GM23338 (cell line): ENCODE data around the gene MEOX1. TPM values are rescaled to one million over a fixed set of nuclear protein-coding genes. Genes with fewer than 3 reads are reported as not detected.

ENCODE experiments used
- ATAC-seq: fragments of 200-7000 bp; cut with Tn5 transposase; 3 replicates; pipeline ENCODE4 v1.9.1; 2020
- DNase-seq: peaks from one replicate; pipeline ENCODE4 v3.0.0-alpha.2; 2015; ENCODE audit warnings: low spot score
- H2AFZ ChIP-seq: fragments of 200-600 bp; sonication (generic); 2 replicates; pipeline ENCODE4 v1.8.0; 2016; ENCODE audit warnings: antibody characterized with exemption, mild to moderate bottlenecking, moderate library complexity
- H3F3A ChIP-seq: fragments of 200-600 bp; sonication (generic); replicated peaks from 2 replicates; pipeline ENCODE4 v1.8.0; 2017; ENCODE audit warnings: antibody characterized with exemption, mixed run types, low read depth
- H3K27ac ChIP-seq: fragments of 200-600 bp; sonication (generic); 2 replicates; pipeline ENCODE4 v1.6.1; 2016; ENCODE audit warnings: low read depth
- H3K27me3 ChIP-seq: fragments of 200-600 bp; sonication (generic); 2 replicates; pipeline ENCODE4 v1.8.0; 2016; ENCODE audit warnings: mild to moderate bottlenecking, mixed run types, moderate library complexity; ENCODE audit not compliant: insufficient read depth
- H3K36me3 ChIP-seq: fragments of 200-600 bp; sonication (generic); 2 replicates; pipeline ENCODE4 v1.8.0; 2016; ENCODE audit warnings: mild to moderate bottlenecking; ENCODE audit not compliant: insufficient read depth
- H3K4me1 ChIP-seq: fragments of 200-600 bp; sonication (generic); 2 replicates; pipeline ENCODE4 v1.8.0; 2016; ENCODE audit warnings: mild to moderate bottlenecking, moderate library complexity; ENCODE audit not compliant: insufficient read depth
- H3K4me2 ChIP-seq: fragments of 200-600 bp; sonication (generic); 2 replicates; pipeline ENCODE4 v1.7.1; 2017; ENCODE audit warnings: mixed run types
- H3K4me3 ChIP-seq: fragments of 200-600 bp; sonication (generic); 2 replicates; pipeline ENCODE4 v1.6.1; 2016; ENCODE audit warnings: mixed run types
- H3K79me2 ChIP-seq: fragments of 200-600 bp; sonication (generic); replicated peaks from 2 replicates; pipeline ENCODE4 v1.8.0; 2017; ENCODE audit warnings: mild to moderate bottlenecking; ENCODE audit not compliant: insufficient read depth
- H3K9me2 ChIP-seq: fragments of 200-600 bp; sonication (generic); 2 replicates; pipeline ENCODE4 v1.8.0; 2017; ENCODE audit not compliant: insufficient read depth
- H4K20me1 ChIP-seq: fragments of 200-600 bp; sonication (generic); replicated peaks from 2 replicates; pipeline ENCODE4 v1.8.0; 2017; ENCODE audit warnings: mild to moderate bottlenecking; ENCODE audit not compliant: insufficient read depth
- H3K27ac Mint-ChIP-seq: 2 replicates; pipeline ENCODE4 v1.8.0; 2020; ENCODE audit warnings: inconsistent platforms, mild to moderate bottlenecking, moderate library complexity, mixed read lengths
- H3K27me3 Mint-ChIP-seq: 3 replicates; pipeline ENCODE4 v1.8.0; 2022; ENCODE audit warnings: low read depth, mild to moderate bottlenecking, moderate library complexity, mixed read lengths, inconsistent platforms; ENCODE audit not compliant: insufficient read depth, poor library complexity
- H3K36me3 Mint-ChIP-seq: 3 replicates; pipeline ENCODE4 v1.8.0; 2021; ENCODE audit warnings: low read depth, mild to moderate bottlenecking, inconsistent platforms, moderate library complexity, mixed read lengths
- H3K4me1 Mint-ChIP-seq: 3 replicates; pipeline ENCODE4 v1.8.0; 2020; ENCODE audit warnings: mild to moderate bottlenecking, inconsistent platforms, mixed read lengths
- H3K4me3 Mint-ChIP-seq: 3 replicates; pipeline ENCODE4 v1.8.0; 2021; ENCODE audit warnings: moderate library complexity, mild to moderate bottlenecking, inconsistent platforms, mixed read lengths
- H3K9me3 Mint-ChIP-seq: 3 replicates; pipeline ENCODE4 v1.8.0; 2020; ENCODE audit warnings: moderate library complexity, mild to moderate bottlenecking, inconsistent platforms, mixed read lengths
- CREB1 ChIP-seq: fragments of 250-450 bp; sonication (Bioruptor Pico); IDR thresholded peaks from 2 replicates; pipeline ENCODE4 v1.5.0; 2020; ENCODE audit warnings: low read depth, mild to moderate bottlenecking, moderate library complexity
- CTCF ChIP-seq, 2 experiments: fragments of 200-600 bp in 1 of 2; sonication (generic) in 1 of 2; conservative IDR thresholded peaks; 2 replicates each; pipeline versions ENCODE4 v1.5.1 to v1.6.1; 2016 to 2017; ENCODE audit warnings: antibody characterized with exemption in 2 of 2, low read depth in 2 of 2, mild to moderate bottlenecking in 2 of 2, moderate library complexity in 1 of 2
- EZH2 ChIP-seq: fragments of 200-600 bp; sonication (generic); IDR thresholded peaks from one replicate; pipeline ENCODE4 v1.8.0; 2017; ENCODE audit warnings: antibody characterized with exemption, mild to moderate bottlenecking, low read depth; ENCODE audit not compliant: unreplicated experiment
- EZH2phosphoT487 ChIP-seq: fragments of 200-600 bp; sonication (generic); IDR thresholded peaks from one replicate; pipeline ENCODE4 v1.8.1; 2018; ENCODE audit warnings: antibody characterized with exemption; ENCODE audit not compliant: unreplicated experiment
- NANOG ChIP-seq: IDR thresholded peaks from 2 replicates; pipeline ENCODE4 v1.6.1; 2016; ENCODE audit warnings: antibody characterized with exemption, borderline replicate concordance
- POLR2AphosphoS5 ChIP-seq: IDR thresholded peaks from 2 replicates; pipeline ENCODE4 v1.6.1; 2016; ENCODE audit warnings: antibody characterized with exemption, low read depth
- REST ChIP-seq: IDR thresholded peaks from one replicate; pipeline ENCODE4 v1.6.1; 2018; ENCODE audit warnings: antibody characterized with exemption; ENCODE audit not compliant: unreplicated experiment
- STAT1 ChIP-seq: IDR thresholded peaks from one replicate; pipeline ENCODE4 v1.6.1; 2016; ENCODE audit warnings: antibody characterized with exemption; ENCODE audit not compliant: unreplicated experiment
- ZNF114 ChIP-seq: fragments of 250-450 bp; sonication (Bioruptor Pico); IDR thresholded peaks from 2 replicates; pipeline ENCODE4 v1.5.0; 2020; ENCODE audit warnings: mild to moderate bottlenecking, moderate library complexity
- polyA plus RNA-seq: library from polyadenylated mRNA; unstranded; fragments of >200 nt; fragmentation: Nextera tagmentation; extraction: Ambion mirVana; gene quantifications from 2 replicates; pipeline ENCODE4 v1.2.1, GENCODE V29; 2016
- total RNA-seq: library from RNA; depleted of rRNA; stranded (reverse); fragments of >200 nt; shearing (Covaris generic); gene quantifications from 2 replicates; pipeline ENCODE4 v1.2.3, GENCODE V29; 2014

Gene MEOX1
- total and polyA plus RNA-seq, 2 experiments from 2014 or later = not detected

GRCh38 chr17:43671755-43672519 lies 10.2 kb upstream of the MEOX1 start (continued):
- TF ChIP-seq NANOG (no peak), CREB1 (CRISPR knock-in tag) (no peak), CTCF (conservative IDR thresholded peaks at IDR 0.05; ENCODE audit: low read depth in 2 of 2) (no peak), REST (no peak), STAT1 (no peak), EZH2phosphoT487 (no peak)

GRCh38 chr17:43671031-43671692 lies 9.4 kb upstream of the MEOX1 start:
- Mint-ChIP-seq H3K27ac (no peak overlapping the region), H3K4me3 (no peak overlapping the region), H3K9me3 (no peaks in the 10 kb centered on the region), H3K4me1 (peaks cover 26% of the 10 kb centered on the region), H3K36me3 (no peaks in the 10 kb centered on the region), H3K27me3 (peaks cover 2% of the 10 kb centered on the region)
- Histone ChIP-seq H3K4me1 (peaks cover 13% of the 10 kb centered on the region), H4K20me1 (no peaks in the 10 kb centered on the region), H3K79me2 (no peaks in the 10 kb centered on the region), H3K9me2 (no peaks in the 10 kb centered on the region), H3K27me3 (no peaks in the 10 kb centered on the region), H3K4me2 (no peak overlapping the region), H3K36me3 (no peaks in the 10 kb centered on the region), H3K27ac (no peak overlapping the region), H2AFZ (no peak overlapping the region), H3F3A (no peaks in the 10 kb centered on the region), H3K4me3 (no peak overlapping the region)
- ATAC-seq (no peak), DNase-seq (no peak)
- TF ChIP-seq EZH2phosphoT487 = no peak

GRCh38 chr17:43670645-43671030 lies 8.9 kb upstream of the MEOX1 start:
- H3K27ac Mint-ChIP-seq = no peak overlapping the region
- no peak overlapping the region for H3K4me2 ChIP-seq
- TF ChIP-seq ZNF114 (CRISPR knock-in tag) = no peak
- no peak for TF ChIP-seq POLR2AphosphoS5
- no peak for TF ChIP-seq EZH2phosphoT487
- TF ChIP-seq CREB1 (CRISPR knock-in tag) = no peak
- no peak for TF ChIP-seq EZH2

More at GRCh38 chr17:43670645-43671030, 8.9 kb upstream of the MEOX1 start:
- Mint-ChIP-seq H3K27me3 (peaks cover 2% of the 10 kb centered on the region), H3K36me3 (no peaks in the 10 kb centered on the region), H3K9me3 (no peaks in the 10 kb centered on the region), H3K4me1 (peaks cover 23% of the 10 kb centered on the region), H3K4me3 (no peak overlapping the region)
- Histone ChIP-seq H3K27ac (no peak overlapping the region), H2AFZ (peak overlapping the region; percentile 98), H3K79me2 (no peaks in the 10 kb centered on the region), H3K27me3 (no peaks in the 10 kb centered on the region), H3K4me1 (peaks cover 13% of the 10 kb centered on the region), H3K36me3 (no peaks in the 10 kb centered on the region), H3K9me2 (no peaks in the 10 kb centered on the region), H4K20me1 (no peaks in the 10 kb centered on the region), H3K4me3 (no peak overlapping the region), H3F3A (no peaks in the 10 kb centered on the region)
- ATAC-seq = no peak
- no peak for DNase-seq
